HepG2 (cell line): ENCODE data around the gene PDE4D. TPM values are rescaled to one million over a fixed set of nuclear protein-coding genes. Genes with fewer than 3 reads are reported as not detected.

ENCODE experiments used
- ATAC-seq: fragments of 200-7000 bp; cut with Tn5 transposase; 3 replicates; pipeline ENCODE4 v1.9.1; 2020; ENCODE audit warnings: mild to moderate bottlenecking, moderate library complexity
- BruUV-seq: library from RNA; stranded (reverse); fragments of 400-500 nt; replicated peaks from 2 replicates; lab custom pipeline; 2021; lab: Mats Ljungman, UMichigan
- CTCF ChIA-PET: fragments of 300-600 bp; formaldehyde crosslinking; extraction: SDS; loops from one replicate; lab custom pipeline; 2021; ENCODE audit warnings: low total read pairs, inconsistent platforms, low intra/inter-chr PET ratio; lab: Yijun Ruan, JAX
- POLR2A ChIA-PET: fragments of 350-600 bp; sonication (Branson Sonifier 250); formaldehyde crosslinking; loops from one replicate; lab custom pipeline; 2020; ENCODE audit warnings: antibody characterized with exemption, inconsistent platforms; lab: Yijun Ruan, JAX
- DNase-seq: peaks from one replicate; pipeline ENCODE4 v3.0.0-alpha.2; 2015; ENCODE audit warnings: low spot score
- FAIRE-seq: peaks from 3 replicates; lab custom pipeline; 2011; peaks lifted over from hg19 to GRCh38; lab: Jason Lieb, UNC
- H2AFZ ChIP-seq: one replicate; pipeline ENCODE4 v1.6.1; 2011; ENCODE audit warnings: low read length, inconsistent platforms
- H3K27ac ChIP-seq: fragments of 300-600 bp; 3 replicates; pipeline ENCODE4 v1.8.0; 2011; ENCODE audit warnings: mixed run types, mild to moderate bottlenecking, mixed read lengths, low read length, inconsistent platforms; ENCODE audit not compliant: insufficient read depth; ENCODE audit errors: extremely low read length
- H3K27me3 ChIP-seq, 2 experiments: fragments of 200-600 bp in 1 of 2; 2 replicates in 1 of 2; 3 replicates in 1 of 2; pipeline versions ENCODE4 v1.6.0 to v1.8.0; 2011; ENCODE audit warnings: low read length in 2 of 2, mild to moderate bottlenecking in 2 of 2, moderate library complexity in 2 of 2, inconsistent platforms in 1 of 2; ENCODE audit not compliant: insufficient read depth in 2 of 2, control insufficient read depth in 1 of 2
- H3K36me3 ChIP-seq, 2 experiments: fragments of 200-600 bp in 1 of 2; replicated peaks in 1 of 2; 2 replicates in 1 of 2; 3 replicates in 1 of 2; pipeline versions ENCODE4 v1.5.1 to v1.8.0; 2011; ENCODE audit warnings: low read length in 2 of 2, inconsistent platforms in 1 of 2; ENCODE audit not compliant: insufficient read depth in 2 of 2, control insufficient read depth in 1 of 2
- H3K4me1 ChIP-seq: 2 replicates; pipeline ENCODE4 v1.5.1; 2012; ENCODE audit warnings: low read length, inconsistent platforms; ENCODE audit not compliant: insufficient read depth
- H3K4me2 ChIP-seq: 2 replicates; pipeline ENCODE4 v1.6.0; 2011; ENCODE audit warnings: low read depth, low read length, inconsistent platforms
- H3K4me3 ChIP-seq, 3 experiments: fragments of 200-600 bp in 1 of 3; sonication (generic), shearing (Covaris generic) in 1 of 3; replicated peaks in 1 of 3; 2 replicates each; pipeline ENCODE4 v1.5.1; 2011 to 2016; ENCODE audit warnings: low read length in 3 of 3, inconsistent platforms in 2 of 3, low read depth in 2 of 3, mild to moderate bottlenecking in 2 of 3, control low read depth in 1 of 3, mixed read lengths in 1 of 3; ENCODE audit not compliant: insufficient read depth in 1 of 3
- H3K79me2 ChIP-seq: one replicate; pipeline ENCODE4 v1.6.1; 2011; ENCODE audit warnings: low read length, inconsistent platforms; ENCODE audit not compliant: insufficient read depth
- H3K9ac ChIP-seq: 2 replicates; pipeline ENCODE4 v1.6.0; 2011; ENCODE audit warnings: mild to moderate bottlenecking, low read depth, low read length, inconsistent platforms; ENCODE audit not compliant: insufficient read depth
- H3K9me3 ChIP-seq: 2 replicates; pipeline ENCODE4 v1.5.1; 2012; ENCODE audit warnings: mild to moderate bottlenecking, low read length
- H4K20me1 ChIP-seq: 2 replicates; pipeline ENCODE4 v1.6.0; 2011; ENCODE audit warnings: inconsistent platforms, mild to moderate bottlenecking, low read length, moderate library complexity; ENCODE audit not compliant: insufficient read depth
- FIP1L1 ChIP-seq: fragments of 200-400 bp; formaldehyde crosslinking; IDR thresholded peaks from 2 replicates; pipeline ENCODE4 v1.6.1; 2018; ENCODE audit warnings: low read depth, mild to moderate bottlenecking, low read length, moderate library complexity, borderline replicate concordance; ENCODE audit not compliant: insufficient read depth
- NFIB ChIP-seq: sonication (generic); formaldehyde crosslinking; IDR thresholded peaks from 2 replicates; pipeline ENCODE4 v1.9.0; 2021; ENCODE audit warnings: missing genetic modification reagents, mild to moderate bottlenecking, borderline replicate concordance
- SNAI1 ChIP-seq: sonication (generic); formaldehyde crosslinking; IDR thresholded peaks from 2 replicates; pipeline ENCODE4 v1.5.0; 2020; ENCODE audit warnings: mild to moderate bottlenecking, missing genetic modification reagents, borderline replicate concordance
- SP1 ChIP-seq, 2 experiments: fragments of 450-650 bp in 1 of 2; sonication (generic) in 1 of 2; formaldehyde crosslinking in 1 of 2; IDR thresholded peaks; 2 replicates each; pipeline versions ENCODE4 v1.4.0 to v1.6.1; 2016 to 2020; ENCODE audit warnings: missing genetic modification reagents in 1 of 2
- YEATS4 ChIP-seq: sonication (generic); formaldehyde crosslinking; IDR thresholded peaks from 2 replicates; pipeline ENCODE4 v1.4.0; 2020; ENCODE audit warnings: missing genetic modification reagents, borderline replicate concordance
- ZNF160 ChIP-seq: sonication (generic); formaldehyde crosslinking; IDR thresholded peaks from 2 replicates; pipeline ENCODE4 v1.8.0; 2022; ENCODE audit warnings: mild to moderate bottlenecking, inconsistent platforms, missing genetic modification reagents
- ZNF205 ChIP-seq: IDR thresholded peaks from 2 replicates; pipeline ENCODE4 v1.6.1; 2018; ENCODE audit warnings: missing biosample characterization, missing genetic modification reagents
- ZNF292 ChIP-seq: sonication (generic); formaldehyde crosslinking; IDR thresholded peaks from 2 replicates; pipeline ENCODE4 v1.8.1; 2022; ENCODE audit warnings: mild to moderate bottlenecking, low read depth, missing genetic modification reagents, borderline replicate concordance
- WGBS: methylation state at CpG from one replicate; pipeline ENCODE4 v1.1.6; 2017; ENCODE audit warnings: low lambda C conversion rate; 5-methylcytosine and 5-hydroxymethylcytosine counted together
- in situ Hi-C: cut with HindIII; loops from 2 replicates; pipeline ENCODE4 v1.10.0; 2017; ENCODE audit warnings: low pct_unique_long_range_greater_than_20kb; ENCODE audit not compliant: extremely low pct_ligation_motif_present
- intact Hi-C: fragments of 100-400 bp; cut with micrococcal nuclease; formaldehyde crosslinking; loops from one replicate; pipeline ENCODE4 v1.10.0; 2022; ENCODE audit not compliant: unreplicated experiment
- polyA plus RNA-seq, 8 experiments: library from polyadenylated mRNA; depleted of rRNA in 3 of 8; stranded (reverse) in 7 of 8; unstranded in 1 of 8; fragments of >200 nt; fragmentation: Illumina TruSeq in 4 of 8; extraction: Trizol in 4 of 8; gene quantifications; 2 replicates each; pipeline versions ENCODE4 v1.2.1 to v1.2.3, GENCODE V29; 2011 to 2016; ENCODE audit warnings: low read depth in 4 of 8, missing spikeins in 1 of 8, mixed read lengths in 1 of 8; ENCODE audit not compliant: insufficient read depth in 1 of 8
- total RNA-seq, 5 experiments: library from RNA; depleted of rRNA; stranded (reverse); fragments of >200 nt; fragmentation: Illumina TruSeq; extraction: Trizol; gene quantifications; 2 replicates each; pipeline ENCODE4 v1.2.3, GENCODE V29; 2016; ENCODE audit warnings: low read depth in 1 of 5
- TF ChIP-seq, protein P1 (sequence below): IDR thresholded peaks from 2 replicates; pipeline ENCODE4 v1.6.1; 2012; ENCODE audit warnings: low read depth, low read length, improper control_type of control experiment
- TF ChIP-seq, protein P2 (sequence below): sonication (generic); formaldehyde crosslinking; IDR thresholded peaks from 2 replicates; pipeline ENCODE4 v1.9.0; 2021; ENCODE audit warnings: missing genetic modification reagents, mild to moderate bottlenecking, borderline replicate concordance

PDE4D gene
- total and polyA plus RNA-seq, 2 of the 13 experiments (the other 11 are each of a cell fraction or from before 2014, with no cell fraction given): 7.0 to 12.2 TPM

DNA sequence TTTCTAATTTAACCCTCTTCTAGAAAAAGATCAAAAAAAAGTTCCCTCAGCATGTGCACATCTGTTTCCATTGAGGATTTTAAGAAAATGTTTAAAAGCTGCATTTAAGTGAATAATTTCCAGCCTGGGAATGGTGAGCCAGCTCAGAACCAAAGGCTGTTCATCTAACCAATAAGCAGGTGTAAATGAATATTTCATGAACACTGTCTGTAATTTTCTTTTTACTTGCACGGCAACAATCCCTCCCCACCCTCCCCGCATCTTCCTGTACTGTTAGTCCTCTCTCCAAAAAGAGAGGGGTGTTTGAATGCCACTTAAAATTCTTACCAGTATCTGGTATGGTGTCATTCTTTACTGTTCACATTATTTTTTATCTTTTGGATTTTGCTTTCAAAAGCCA lies 425.6 kb downstream of the PDE4D start:
- DNase-seq: no peak
- ChIA-PET CTCF (no interaction called here), POLR2A (no interaction called here)
- no peak for ATAC-seq
- Histone ChIP-seq H3K79me2 (no peaks in the 10 kb centered on the region), H3K9ac (no peak overlapping the region), H3K36me3 (no peaks in the 10 kb centered on the region), H3K4me2 (no peak overlapping the region), H3K4me1 (no peaks in the 10 kb centered on the region), H3K4me3 (no peak overlapping the region), H3K27ac (no peak overlapping the region), H3K27me3 (no peaks in the 10 kb centered on the region), H4K20me1 (no peaks in the 10 kb centered on the region), H3K9me3 (no peaks in the 10 kb centered on the region), H2AFZ (no peak overlapping the region)
- no peak for FAIRE-seq
- WGBS: 82% methylated on average over 2 of the region's 2 CpGs
- in situ Hi-C loops (no loop called here), intact Hi-C loops (no loop called here)
- TF ChIP-seq FIP1L1: no peak
- no peak for TF ChIP-seq YEATS4 (CRISPR knock-in tag)
- TF ChIP-seq, protein P1, sequence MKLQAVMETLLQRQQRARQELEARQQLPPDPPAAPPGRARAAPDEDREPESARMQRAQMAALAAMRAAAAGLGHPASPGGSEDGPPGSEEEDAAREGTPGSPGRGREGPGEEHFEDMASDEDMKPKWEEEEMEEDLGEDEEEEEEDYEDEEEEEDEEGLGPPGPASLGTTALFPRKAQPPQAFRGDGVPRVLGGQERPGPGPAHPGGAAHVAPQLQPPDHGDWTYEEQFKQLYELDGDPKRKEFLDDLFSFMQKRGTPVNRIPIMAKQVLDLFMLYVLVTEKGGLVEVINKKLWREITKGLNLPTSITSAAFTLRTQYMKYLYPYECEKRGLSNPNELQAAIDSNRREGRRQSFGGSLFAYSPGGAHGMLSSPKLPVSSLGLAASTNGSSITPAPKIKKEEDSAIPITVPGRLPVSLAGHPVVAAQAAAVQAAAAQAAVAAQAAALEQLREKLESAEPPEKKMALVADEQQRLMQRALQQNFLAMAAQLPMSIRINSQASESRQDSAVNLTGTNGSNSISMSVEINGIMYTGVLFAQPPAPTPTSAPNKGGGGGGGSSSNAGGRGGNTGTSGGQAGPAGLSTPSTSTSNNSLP: no peak
- TF ChIP-seq, protein P2, sequence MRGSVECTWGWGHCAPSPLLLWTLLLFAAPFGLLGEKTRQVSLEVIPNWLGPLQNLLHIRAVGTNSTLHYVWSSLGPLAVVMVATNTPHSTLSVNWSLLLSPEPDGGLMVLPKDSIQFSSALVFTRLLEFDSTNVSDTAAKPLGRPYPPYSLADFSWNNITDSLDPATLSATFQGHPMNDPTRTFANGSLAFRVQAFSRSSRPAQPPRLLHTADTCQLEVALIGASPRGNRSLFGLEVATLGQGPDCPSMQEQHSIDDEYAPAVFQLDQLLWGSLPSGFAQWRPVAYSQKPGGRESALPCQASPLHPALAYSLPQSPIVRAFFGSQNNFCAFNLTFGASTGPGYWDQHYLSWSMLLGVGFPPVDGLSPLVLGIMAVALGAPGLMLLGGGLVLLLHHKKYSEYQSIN (CRISPR knock-in tag): no peak
- no peak for TF ChIP-seq ZNF160 (CRISPR knock-in tag)
- no peak for TF ChIP-seq SP1 (IDR thresholded peaks at IDR 0.05)
- no peak for TF ChIP-seq SP1 (CRISPR knock-in tag; IDR thresholded peaks at IDR 0.05)
- TF ChIP-seq ZNF205 (CRISPR knock-in tag): no peak
- no peak for TF ChIP-seq NFIB (CRISPR knock-in tag)
- TF ChIP-seq SNAI1: no peak
- no peak for TF ChIP-seq ZNF292 (CRISPR knock-in tag)
- no TSS peak for BruUV-seq
